Activated CD8-positive, alpha-beta memory T cell treated with anti-CD3 and anti-CD28 coated beads, Interleukin-2, amount 50 U/mL, for 24 hours (primary cell): ENCODE measurements around the gene TMEM187.

Source experiments
- DNase-seq: peaks from one replicate; pipeline ENCODE4 v3.0.0-alpha.2; 2020; ENCODE audit errors: extremely low read depth

Gene TMEM187

DNA sequence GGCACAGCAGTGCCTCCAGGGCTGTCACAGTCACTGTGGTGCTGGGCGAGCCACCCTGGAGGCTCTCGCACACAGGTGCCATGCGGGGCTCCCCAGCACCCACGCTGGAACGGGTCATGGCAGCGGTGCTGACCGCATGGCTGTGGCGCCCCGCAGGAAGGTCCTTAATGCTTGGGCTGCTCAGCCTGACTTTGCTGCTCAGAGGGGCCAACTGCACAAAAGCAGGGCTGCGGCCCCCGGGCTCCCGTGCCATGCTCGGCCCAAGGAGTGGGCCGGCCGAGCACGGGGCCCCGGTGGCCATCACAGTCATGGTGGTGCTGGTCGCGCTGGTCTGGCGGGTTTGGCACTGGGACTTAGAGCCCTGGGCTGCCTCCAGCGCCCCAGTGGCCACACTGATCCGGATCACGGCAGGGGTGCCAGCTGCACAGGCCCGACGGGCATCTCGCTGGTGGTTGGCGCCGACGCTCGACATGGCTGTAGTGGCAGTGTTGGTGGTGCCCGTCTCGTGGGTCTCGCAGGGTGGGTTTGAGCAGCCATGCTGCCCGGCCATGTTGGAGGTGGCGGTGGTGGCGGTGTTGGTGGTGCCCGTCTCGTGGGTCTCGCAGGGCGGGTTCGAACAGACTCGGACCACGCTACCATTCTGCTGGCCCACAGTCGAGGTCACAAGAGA, 17.9 kb upstream of the TMEM187 start:
- no peak for DNase-seq

DNA sequence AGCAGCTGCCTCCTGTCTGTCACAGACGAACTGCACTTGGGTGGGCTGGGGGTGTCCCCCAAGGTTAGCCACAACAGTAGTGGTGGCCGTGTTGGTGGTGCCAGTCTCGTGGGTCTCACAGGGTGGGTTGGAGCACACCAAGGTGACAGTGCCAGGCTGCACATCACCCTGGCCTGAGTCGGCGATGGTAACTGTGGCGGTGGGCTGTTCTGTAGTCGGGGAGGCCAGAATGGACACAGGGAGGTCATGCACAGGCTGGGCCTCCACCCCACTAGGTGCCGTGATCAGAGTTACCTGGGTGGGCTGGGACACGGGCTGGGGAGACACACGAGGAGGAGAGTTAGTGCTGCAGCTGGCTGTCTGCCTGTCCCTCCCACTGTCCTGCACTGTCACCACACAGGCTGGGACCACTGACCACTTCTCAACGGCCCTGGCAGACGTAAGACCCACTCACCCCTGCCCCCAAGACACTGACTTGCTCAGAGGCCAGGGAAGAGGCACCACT, 17.3 kb upstream of the TMEM187 start:
- DNase-seq: no peak

DNA sequence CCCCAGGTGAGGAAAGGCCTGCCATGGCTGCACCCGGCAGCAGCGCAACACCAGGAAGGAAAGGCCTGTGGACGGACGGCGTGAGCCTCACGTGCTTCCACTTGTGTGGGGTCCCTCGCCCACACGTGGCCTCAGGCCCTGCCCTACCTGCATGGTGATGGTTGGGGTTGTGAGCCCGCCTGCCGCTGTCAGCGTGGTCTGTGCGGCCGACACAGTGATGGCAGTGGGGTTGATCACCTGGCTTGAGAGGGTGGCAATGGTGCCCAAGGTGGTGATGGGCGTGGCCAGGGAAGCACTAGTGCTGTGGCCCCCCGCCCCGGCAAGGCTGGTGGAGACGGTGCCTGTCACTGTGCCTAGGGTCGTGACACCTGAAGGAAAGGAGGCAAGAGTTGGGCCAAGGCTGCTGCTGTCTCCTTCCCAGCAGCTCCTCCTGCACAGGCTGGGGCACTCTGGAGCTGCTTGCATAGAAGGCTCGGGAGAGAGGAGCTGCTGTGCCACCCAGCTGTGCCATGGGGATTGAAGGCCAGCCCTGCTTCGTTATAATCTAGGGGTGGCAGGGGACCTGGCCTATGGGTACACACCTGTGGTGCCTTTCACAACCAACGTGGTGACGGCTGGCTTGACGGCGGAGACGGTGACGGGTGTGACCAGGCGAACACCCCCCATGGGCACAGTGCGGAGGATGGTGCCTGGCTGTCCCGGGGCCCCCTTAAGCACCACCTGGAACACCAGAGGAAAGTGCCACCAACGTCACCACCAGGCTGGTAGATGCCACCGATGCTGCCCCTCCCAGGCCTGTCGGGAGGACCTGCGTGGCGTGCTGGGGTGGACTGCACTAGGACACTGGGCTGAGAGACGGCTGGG, 16.3 kb upstream of the TMEM187 start:
- DNase-seq: no peak

DNA sequence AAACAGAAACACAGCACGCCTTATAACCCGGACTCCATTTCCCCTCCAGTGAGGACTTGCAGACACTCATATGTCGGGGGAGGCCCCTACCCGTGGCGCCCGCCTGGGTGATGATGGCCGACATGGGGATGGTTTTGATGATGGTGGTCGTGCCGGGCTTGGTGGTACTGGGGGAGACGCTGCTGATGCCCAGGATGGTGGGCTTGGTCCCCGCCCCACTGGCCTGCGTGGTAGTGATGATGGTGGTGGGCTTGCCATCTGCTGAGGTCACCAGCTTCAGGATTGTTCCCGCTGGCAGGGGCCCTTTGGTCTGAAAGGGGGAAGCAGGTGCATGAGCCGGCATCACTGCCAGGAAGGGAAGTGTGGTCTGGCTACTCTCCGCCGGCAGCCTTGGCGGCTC, 15.3 kb upstream of the TMEM187 start:
- no peak for DNase-seq

DNA sequence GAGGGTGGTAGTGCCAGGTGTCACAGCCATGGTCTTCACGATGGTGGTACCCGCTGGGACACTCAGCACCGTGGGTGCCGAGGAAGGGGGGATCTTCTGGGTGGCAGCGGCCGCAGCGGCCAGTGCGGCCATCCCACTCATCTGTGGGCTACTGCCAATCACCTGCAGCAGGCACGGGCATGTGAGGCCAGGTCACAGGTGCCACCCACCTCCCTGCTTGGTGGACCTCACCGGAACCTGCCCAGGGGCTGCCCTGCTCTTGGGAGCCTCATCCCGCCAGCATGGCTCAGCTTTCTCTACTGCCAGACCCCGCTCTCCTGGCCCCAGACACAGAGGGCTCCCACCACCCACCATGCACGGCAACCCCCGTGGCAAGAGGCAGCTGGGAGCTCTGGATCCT, 13.9 kb upstream of the TMEM187 start:
- no peak for DNase-seq

DNA sequence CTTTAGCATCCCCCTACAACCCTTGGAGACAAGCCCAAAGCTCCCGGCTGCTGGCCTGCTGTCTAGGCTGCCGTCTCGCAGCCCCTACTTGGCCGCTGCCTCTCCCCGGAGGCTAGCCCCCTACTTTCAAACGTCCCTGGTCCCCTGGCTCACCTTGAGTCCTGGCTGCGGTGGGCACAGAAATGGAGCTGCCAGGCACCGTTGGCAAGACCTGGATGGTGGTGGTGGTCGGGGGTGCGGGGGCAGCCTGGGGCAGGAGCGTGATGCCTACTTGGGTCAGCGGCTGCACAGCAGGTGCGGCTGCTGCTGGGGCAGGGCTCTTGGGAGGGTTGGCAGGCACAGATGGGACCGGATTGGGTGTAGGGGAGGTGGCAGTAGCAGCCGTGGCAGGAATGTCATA, 12.9 kb upstream of the TMEM187 start:
- DNase-seq: no peak

DNA sequence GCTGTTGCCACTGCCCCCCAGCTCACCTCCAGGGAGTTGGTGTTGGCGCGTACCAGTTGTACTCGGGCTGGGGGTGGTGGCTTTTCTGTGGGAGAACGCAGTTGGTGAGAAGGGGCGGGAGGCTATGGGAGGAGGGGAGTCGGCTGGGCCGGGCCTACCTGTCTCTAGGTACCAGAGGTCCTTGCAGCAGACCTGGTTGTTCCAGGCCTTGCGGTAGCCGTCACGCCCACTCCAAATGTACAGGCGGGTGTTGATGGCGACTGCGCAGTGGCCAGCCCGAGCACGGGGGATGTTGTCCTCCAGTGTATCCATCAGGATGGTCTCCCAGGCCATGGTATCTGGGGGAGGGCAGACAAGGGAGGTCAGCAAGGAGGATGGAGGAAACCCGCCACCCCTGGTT, 12.5 kb upstream of the TMEM187 start:
- DNase-seq: no peak

DNA sequence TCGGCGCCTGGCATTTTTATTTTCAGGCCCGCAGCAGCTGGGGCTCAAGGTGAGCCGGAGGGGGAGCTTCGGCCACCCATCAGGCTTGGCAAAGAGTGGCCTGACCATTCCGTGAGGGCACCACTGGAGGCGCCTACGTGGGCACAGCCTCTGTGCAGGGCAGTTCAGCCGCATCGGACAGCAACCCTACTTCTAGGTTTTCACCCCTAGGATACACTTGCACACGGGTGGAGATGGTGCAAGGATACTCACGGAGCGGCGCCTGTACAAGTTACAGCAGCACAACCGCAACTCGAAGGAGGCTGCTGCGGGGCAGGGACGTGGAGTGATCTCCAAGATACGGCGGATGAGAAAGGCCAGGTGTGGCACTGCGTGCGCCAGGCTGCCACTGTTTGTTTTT, 11.8 kb upstream of the TMEM187 start:
- DNase-seq: no peak

DNA sequence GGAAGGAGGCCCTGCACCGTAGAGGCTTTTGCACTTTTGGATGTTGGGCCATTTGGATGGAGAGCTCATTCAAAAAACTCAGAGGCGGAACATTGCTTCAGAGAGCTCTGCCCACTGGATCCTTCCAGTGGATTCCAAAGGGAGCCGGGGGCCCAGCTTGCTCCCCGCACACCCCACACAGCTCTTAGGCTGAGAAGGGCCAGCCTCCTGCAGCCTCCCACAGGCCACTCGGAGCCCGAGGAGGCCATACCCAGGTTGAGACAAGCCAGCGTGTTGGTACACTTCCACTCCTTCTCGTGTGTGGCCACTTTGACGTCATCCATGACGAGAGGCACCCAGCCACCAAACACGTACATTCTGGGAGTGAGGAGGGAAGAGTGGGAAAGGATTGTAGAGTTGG, 11.3 kb upstream of the TMEM187 start:
- DNase-seq: no peak

DNA sequence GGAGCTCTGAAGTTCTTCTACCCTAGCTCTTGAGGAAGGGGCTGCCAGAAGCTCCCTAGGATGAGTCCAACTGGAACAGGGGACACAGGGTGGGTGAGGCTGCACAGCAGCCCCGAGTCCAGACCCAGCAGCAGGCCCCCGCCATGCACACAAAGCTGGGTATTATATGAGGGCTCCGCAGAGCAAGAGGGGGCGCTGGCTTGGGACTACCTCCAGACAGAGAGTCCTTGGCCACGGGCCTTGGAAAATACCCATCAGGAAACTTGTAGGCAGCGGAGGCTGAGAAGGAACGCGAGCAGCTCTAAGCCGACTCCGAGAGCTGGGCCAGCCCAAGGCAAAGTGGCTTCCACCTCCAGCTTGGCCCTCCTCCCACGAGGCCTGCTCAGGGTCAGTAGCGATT, 9.0 kb upstream of the TMEM187 start:
- no peak for DNase-seq

DNA sequence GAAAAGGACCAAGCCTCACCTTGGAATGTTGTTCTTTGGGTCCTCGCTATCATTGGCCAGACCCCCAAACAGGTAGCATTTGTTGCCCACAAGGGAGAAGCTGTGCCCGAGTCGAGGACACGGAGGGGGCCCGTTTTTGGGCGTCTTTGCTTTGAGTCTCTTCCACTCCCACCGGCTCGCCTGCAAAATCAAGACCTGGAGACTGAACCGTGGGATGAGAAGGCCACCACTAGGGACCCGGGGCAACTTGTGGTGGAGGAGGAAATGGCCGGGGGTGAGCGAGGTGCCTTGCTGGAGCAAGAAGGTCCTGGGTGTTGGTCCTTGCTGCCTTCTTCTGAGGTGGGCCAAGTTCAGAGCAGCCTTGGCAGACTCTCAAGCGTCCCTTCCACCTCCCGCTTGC, 8.4 kb upstream of the TMEM187 start:
- no peak for DNase-seq

DNA sequence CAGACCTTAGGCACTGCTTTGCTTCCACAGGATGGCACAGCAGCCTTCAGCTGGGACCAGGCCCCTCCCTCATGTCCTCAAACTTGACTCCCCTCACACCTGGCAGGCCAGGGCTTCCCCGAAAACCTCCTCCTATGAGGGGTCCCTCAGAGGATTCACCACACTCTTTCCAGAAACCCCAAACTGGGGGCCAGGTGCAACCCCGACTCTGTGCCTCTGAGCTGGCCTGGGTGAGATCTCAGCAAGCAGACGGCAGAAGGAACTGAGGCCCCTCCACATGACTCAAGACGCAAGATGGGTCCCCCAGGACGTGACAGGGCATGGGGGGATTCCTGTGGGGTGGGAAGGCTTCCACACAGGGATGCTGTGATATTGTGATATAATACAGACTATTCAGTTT, 7.1 kb upstream of the TMEM187 start:
- no peak for DNase-seq

DNA sequence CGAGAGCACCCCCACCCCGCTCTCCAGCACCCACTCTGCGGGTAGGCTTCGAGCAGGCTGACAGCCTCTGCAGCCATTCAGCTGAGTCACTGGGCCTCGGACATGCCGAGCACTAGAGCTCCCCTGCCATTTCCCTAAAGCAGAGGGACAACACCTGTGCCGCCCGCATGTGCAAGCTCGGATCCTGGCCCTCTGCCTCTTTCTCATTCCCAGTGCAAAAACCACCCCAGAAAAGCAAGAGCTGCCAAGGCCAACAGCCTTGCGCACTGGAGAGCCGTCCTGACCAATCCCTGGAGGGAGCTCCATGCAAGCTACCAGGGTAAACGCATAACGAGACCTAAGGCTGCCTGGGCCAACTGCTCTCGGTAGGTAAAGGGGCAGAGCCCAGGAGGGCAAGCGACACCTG, 6.3 kb upstream of the TMEM187 start:
- DNase-seq: no peak

DNA sequence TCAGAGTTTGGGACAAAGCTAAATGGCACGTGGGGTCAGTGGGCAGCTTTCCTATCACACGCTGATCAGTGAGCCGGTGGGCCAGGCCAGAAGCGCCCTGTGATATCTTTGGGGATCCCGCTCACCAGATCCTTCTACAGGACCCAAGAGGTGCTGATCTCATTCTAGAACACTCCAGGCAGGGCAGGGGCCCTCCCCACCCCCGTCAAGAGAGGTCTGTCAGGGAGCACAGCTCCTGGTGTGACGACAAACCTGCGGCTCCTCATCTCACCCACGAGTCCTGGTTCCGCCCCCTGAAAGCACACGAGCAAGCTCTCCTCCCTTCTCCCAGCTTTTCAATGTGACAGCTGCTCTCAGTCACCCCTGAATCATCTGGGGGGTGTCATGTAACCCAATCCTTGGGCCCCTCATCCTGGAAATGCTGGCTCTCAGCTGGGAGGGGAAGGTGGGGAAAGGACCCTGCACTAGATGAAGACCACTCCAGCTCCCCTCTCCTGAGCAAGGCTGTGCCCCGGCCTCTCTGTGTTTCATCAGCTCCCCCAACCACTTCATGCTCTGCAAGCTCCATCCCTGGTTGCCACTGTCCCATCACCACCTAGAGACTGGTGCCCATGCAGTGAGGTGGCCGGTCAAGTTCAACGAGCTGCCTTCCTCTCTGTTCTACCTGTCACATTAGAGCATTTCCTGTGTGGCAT, 5.6 kb upstream of the TMEM187 start:
- DNase-seq: no peak

DNA sequence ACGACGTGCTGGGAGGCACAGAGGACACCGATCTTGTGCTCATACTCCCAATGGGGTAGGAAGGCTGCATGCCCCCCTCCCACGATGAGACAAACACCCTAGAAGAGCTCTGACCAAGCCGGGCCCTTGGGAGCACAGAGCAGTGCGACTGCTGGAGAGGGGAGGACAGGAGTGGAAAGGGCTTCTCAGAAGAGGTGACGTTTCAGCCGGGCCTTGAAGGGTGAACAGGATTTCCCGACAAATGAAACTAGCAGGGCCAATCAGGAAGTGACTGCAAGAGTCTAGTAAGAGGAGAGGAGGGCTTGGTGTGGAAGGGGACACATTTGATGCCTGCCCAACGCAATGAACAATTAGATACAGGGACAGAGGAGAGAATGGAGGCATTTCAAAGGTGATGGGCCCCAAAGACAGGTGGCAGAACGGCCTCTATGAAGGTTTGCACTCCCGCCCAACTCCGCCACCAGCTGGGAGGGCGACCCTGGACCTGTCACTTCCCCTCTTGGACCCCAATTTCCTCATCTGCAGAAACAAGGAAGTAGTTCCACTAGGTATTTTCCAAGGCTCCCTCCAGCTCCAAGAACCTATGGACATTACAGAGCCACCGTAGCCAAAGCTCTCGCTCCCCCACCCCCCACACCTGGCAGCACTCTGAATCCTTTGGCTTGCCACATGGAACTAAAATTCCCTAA, 4.9 kb upstream of the TMEM187 start:
- no peak for DNase-seq

DNA sequence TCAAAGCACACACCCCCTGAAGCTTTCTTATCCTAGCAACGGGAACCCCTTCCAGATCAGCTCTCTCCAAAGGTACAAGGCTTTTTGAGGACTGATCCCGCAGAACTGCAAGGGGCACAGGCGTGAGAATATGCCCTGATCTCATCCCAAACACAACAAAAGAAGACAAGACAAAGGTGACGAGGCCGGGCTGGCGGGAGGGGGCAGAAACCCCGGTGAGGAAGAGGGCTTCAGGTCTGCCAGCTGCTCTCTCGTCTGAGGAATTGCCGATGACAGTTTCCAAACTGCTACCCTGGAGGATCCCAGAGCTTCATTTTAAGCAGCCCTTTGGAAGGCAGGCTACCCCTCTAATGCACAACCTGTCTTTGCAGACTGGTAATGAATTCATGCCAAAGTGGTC, 4.3 kb upstream of the TMEM187 start:
- DNase-seq: no peak

DNA sequence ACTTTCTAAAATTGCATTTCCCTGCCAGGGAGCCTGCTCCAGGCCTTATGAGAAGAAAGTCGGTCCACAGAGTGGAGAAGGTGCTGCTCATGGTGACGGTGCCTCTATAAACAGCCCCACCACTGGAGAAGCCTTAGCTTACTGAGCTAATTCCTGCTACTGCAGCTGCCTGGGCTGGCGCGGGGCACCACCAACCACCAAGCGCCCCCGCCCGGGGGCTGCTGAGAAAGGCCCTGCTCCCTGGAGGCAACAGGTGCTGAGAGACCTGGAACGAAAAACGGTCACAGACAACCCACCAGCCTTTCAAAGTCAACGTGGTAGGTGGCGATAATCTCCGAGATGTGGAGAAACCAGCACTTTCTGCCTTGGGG, 3.8 kb upstream of the TMEM187 start:
- DNase-seq: no peak

DNA sequence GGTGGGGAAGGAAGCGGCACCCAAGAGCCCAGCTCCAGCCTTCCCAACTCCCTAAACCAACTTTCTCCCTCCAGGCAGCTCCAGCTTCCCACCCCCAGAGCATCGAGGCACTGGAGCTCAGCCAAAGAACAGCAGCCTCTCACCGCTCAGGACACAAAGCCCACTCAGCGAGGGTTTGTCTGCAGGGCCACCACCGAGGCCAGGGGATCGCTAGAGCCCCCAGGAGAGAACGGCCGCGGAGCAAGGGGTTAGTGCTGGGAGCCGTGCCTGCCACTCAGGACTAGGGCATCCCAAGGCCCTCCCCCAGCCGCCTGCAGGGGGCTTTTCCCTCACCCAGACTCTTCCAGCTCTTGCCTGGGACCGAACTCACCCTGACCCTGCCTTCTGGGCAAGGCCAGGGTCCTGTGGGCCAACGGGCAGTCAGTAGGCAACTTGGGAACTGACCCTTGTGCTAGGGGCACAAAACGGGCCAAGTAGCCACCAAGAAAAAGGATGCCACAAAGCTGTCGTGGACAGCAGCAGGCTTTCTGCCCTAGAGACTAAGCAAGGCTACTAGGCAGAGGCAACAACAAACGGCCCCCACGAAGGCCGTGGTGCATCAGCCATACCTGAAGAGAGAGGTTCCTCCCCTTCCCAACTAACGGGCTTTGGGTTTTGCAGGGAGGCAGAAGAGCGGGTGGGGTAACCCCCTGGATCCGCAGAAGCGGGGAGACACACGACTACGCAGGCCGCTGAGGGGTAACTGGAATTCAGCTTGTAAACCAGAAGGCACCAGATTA, 3.2 kb upstream of the TMEM187 start:
- no peak for DNase-seq

DNA sequence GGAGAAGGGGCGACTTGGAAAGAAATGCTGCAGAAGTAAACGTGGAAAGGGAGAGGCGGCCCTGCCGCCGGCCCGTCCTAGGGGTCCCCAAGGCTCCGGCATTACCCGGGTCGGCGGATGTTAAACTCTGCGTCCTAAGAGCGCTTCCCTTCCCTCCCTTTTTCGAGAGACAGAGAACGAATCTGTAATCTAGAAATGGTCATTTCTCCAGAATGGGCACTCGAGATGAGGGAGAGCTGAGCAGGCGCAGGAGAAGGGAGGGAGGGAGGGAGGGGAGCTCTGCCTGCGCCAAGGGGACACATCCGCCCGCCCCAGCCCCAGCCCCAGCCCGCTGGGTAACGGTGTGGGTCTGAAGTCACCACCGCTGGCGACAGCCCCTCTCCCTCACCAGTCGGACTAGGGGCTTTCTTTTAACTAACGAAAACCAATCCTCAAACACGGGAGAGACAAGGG, 2.6 kb upstream of the TMEM187 start:
- no peak for DNase-seq

DNA sequence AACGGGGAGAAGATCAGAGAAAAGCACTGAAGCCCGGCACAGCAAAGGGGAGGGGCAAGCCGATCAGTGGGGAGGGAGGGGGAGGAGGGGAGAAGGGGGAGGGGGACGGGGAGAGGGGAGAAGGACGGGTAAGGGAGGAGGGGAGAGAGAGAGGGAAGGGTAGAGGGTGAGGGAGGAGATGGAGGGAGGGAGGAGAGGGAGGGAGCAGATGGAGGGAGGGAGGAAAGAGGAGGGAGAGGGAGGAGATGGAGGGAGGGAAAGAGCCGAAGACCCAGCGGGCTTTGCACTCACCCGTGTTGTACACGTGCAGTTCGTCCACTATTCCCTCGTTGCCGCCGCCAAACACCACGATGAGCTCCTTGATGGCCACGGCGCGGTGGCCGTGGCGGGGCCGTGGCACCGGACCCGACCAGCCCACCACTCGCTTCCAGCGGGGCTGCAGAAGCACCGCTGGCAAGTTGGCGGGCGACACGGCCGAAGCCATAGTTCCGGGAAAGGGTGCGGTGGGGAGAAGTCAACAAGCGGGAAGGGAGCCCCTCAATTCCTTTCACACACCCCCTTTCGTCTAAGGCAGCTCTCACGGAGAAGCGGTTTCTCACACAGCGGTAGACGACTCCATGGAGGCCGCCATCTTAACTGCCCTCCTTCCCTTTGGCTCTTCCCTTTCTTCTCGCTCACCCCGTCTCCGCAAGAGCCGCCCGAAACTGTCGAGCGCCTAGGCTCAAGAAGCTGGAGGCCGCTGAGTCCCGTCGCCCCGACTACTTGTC, 2.0 kb upstream of the TMEM187 start:
- no peak for DNase-seq

DNA sequence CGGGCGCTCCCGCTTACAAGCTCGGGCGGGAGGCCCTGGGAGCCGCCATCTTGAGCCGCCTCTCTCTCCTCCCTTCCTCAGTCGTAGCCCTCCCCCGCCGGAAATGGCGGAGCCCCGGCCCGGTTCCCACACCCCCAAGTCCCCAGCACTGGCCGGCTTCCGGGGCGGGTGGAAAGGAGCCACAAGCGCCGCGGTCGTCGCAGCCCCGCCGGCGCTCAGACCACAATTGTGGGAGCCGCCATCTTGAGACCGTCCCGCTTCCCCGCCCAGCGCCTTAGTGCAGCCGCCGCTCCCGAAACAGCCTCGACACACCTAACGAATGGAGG, 1.5 kb upstream of the TMEM187 start:
- DNase-seq: peak; percentile 76
